ENCODE measurements around the gene ARL8A. TPM values are rescaled to one million over a fixed set of nuclear protein-coding genes. Genes with fewer than 3 reads are reported as not detected.

The ARL8A gene
- total and polyA plus RNA-seq, 10 of the 15 experiments (the other 5 are each of a cell fraction or from before 2014, with no cell fraction given), result 0.34 to 49.2 (median 15.4) TPM

DNA sequence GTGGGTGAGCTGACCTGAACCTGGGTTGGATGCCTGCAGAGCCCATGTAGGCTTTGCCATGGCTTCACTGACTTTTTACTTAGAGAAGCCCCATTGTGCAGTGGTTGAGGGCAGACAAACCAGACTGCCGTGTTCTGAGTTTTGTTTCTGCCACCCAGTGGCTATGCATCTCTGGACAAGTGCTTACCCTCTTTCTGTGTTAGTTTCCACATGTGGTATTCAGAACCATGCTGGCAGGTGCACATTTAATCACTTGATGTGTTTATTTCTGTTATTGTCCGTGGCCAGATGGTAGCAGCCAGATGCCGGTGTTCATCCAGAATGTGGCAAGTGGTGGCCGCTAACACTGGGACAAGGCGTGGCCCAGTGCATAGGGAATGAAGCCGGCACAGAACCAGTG, 26.2 kb upstream of the ARL8A start:
- Histone ChIP-seq H2AFZ (ENCODE audit: control insufficient read depth, low read depth, low read length) (no peak overlapping the region), H3K27me3 (replicated peaks in 1 of 2; ENCODE audit: control insufficient read depth in 2 of 2, insufficient read depth in 2 of 2, low read length in 1 of 2) (no peaks in the 10 kb centered on the region), H3K9me3 (replicated peaks; ENCODE audit: control insufficient read depth, insufficient read depth, low read length) (no peaks in the 10 kb centered on the region), H4K20me1 (ENCODE audit: control insufficient read depth, insufficient read depth) (no peaks in the 10 kb centered on the region), H3K4me3 (no peak overlapping the region), H3K4me2 (ENCODE audit: control insufficient read depth, insufficient read depth) (no peak overlapping the region), H3K36me3 (ENCODE audit: control insufficient read depth in 2 of 2, insufficient read depth in 2 of 2, low read length in 1 of 2) (no peaks in the 10 kb centered on the region), H3K4me1 (ENCODE audit: control insufficient read depth, insufficient read depth, low read length) (peaks cover 5% of the 10 kb centered on the region), H3K79me2 (ENCODE audit: control insufficient read depth, insufficient read depth, low read length) (no peaks in the 10 kb centered on the region), H3K9ac (ENCODE audit: control insufficient read depth, insufficient read depth, low read length) (no peak overlapping the region), H3K27ac (ENCODE audit: control insufficient read depth, insufficient read depth) (no peak overlapping the region)
- ChIA-PET SMC1A (ENCODE audit: uncharacterized antibody, unreplicated experiment) (interaction anchor here (1.5 kb wide), 1 partner anchor 16 kb away, joined by 8 read pairs; no protein-coding TSS in a partner anchor), POLR2A (interaction anchor here (0.6 kb wide), 1 partner anchor 469 kb away, joined by 4 read pairs; no protein-coding TSS in a partner anchor), CTCF (interaction anchor here (0.6 to 2.8 kb wide), 4 partner anchors 12 to 35 kb away, joined by 3 to 10 read pairs (median 4); no protein-coding TSS in a partner anchor), RAD21 (ENCODE audit: unreplicated experiment) (no interaction called here)
- intact Hi-C loops (cut with micrococcal nuclease; ENCODE audit: unreplicated experiment) (no loop called here), in situ Hi-C loops (cut with MboI) (no loop called here)
- no TSS peak for BruUV-seq (replicated peaks)
- FAIRE-seq (no peak), ATAC-seq (peak; percentile 59), DNase-seq (ENCODE audit: low read depth, low spot score) (no peak)
- TF ChIP-seq, protein P1, sequence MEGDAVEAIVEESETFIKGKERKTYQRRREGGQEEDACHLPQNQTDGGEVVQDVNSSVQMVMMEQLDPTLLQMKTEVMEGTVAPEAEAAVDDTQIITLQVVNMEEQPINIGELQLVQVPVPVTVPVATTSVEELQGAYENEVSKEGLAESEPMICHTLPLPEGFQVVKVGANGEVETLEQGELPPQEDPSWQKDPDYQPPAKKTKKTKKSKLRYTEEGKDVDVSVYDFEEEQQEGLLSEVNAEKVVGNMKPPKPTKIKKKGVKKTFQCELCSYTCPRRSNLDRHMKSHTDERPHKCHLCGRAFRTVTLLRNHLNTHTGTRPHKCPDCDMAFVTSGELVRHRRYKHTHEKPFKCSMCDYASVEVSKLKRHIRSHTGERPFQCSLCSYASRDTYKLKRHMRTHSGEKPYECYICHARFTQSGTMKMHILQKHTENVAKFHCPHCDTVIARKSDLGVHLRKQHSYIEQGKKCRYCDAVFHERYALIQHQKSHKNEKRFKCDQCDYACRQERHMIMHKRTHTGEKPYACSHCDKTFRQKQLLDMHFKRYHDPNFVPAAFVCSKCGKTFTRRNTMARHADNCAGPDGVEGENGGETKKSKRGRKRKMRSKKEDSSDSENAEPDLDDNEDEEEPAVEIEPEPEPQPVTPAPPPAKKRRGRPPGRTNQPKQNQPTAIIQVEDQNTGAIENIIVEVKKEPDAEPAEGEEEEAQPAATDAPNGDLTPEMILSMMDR (IDR thresholded peaks at IDR 0.05 in 2 of 3, conservative IDR thresholded peaks at IDR 0.05 in 1 of 3; ENCODE audit: control insufficient read depth in 2 of 3, extremely low read depth in 1 of 3, insufficient read depth in 1 of 3, low read depth in 3 of 3, low read length in 3 of 3), result peak in 1 of 3 experiments; percentile 28; a peak in 1 of 6 replicates
- TF ChIP-seq NR2C2 (IDR thresholded peaks at IDR 0.05; ENCODE audit: borderline replicate concordance, control insufficient read depth, insufficient read length, low read depth) (no peak), SMC3 (IDR thresholded peaks at IDR 0.05; ENCODE audit: borderline replicate concordance, low read length) (peak; percentile 34; the same call in 1 of the 2 replicates), SREBF2 (IDR thresholded peaks at IDR 0.05; ENCODE audit: low read length) (no peak), HCFC1 (IDR thresholded peaks at IDR 0.05; ENCODE audit: low read length) (no peak), EGR1 (IDR thresholded peaks at IDR 0.05; ENCODE audit: borderline replicate concordance in 1 of 2, low read depth in 2 of 2, low read length in 2 of 2) (no peak), NFXL1 (IDR thresholded peaks at IDR 0.05; ENCODE audit: borderline replicate concordance) (no peak), MEF2B (IDR thresholded peaks at IDR 0.05; ENCODE audit: partially characterized antibody, poor library complexity, severe bottlenecking) (no peak), NR2C1 (IDR thresholded peaks at IDR 0.05) (no peak)
- WGBS (ENCODE audit: insufficient coverage, insufficient replicate concordance, low lambda C conversion rate, missing lambda C conversion rate), result 65% methylated on average over 6 of the region's 6 CpGs

Data from GM12878 (cell line).